Measurements from ENCODE around the gene ABLIM1.

- TF ChIP-seq CTCF (IDR thresholded peaks at IDR 0.05) (no peak), POLR2A (IDR thresholded peaks at IDR 0.05) (no peak)
These were observed 116.3 kb downstream of the ABLIM1 start for GRCh38 chr10:114541797-114542160.
